Muscle layer of colon (tissue), 2 donors: ENCODE measurements around the gene BRD7.
A peak's percentile ranks its signal among the peaks of the same experiment; 100 is the strongest.

Experiments
- H3K27ac ChIP-seq: one replicate; pipeline ENCODE4 v1.7.0; 2013; ENCODE audit warnings: low read depth, mild to moderate bottlenecking, low read length, moderate library complexity
- H3K27me3 ChIP-seq, 2 donors: one replicate each; pipeline ENCODE4 v1.7.0; 2013; ENCODE audit warnings: low read length in 2 of 2, mild to moderate bottlenecking in 2 of 2; ENCODE audit not compliant: insufficient read depth in 2 of 2, control insufficient read depth in 1 of 2
- H3K36me3 ChIP-seq: one replicate; pipeline ENCODE4 v1.7.0; 2013; ENCODE audit warnings: mild to moderate bottlenecking, low read length; ENCODE audit not compliant: insufficient read depth
- H3K4me1 ChIP-seq: one replicate; pipeline ENCODE4 v1.7.0; 2013; ENCODE audit warnings: mild to moderate bottlenecking, low read length; ENCODE audit not compliant: insufficient read depth
- H3K4me3 ChIP-seq, 2 donors: one replicate each; pipeline ENCODE4 v1.7.0; 2013; ENCODE audit warnings: low read length in 2 of 2, low read depth in 1 of 2, mild to moderate bottlenecking in 1 of 2, moderate library complexity in 1 of 2
- H3K9ac ChIP-seq: one replicate; pipeline ENCODE4 v1.7.0; 2013; ENCODE audit warnings: low read length
- H3K9me3 ChIP-seq: one replicate; pipeline ENCODE4 v1.7.0; 2013; ENCODE audit warnings: mild to moderate bottlenecking, low read length
- donor health status: abdominal sarcoma.
- donor health status: Adenocarcinoma of cecum.

BRD7 gene

DNA sequence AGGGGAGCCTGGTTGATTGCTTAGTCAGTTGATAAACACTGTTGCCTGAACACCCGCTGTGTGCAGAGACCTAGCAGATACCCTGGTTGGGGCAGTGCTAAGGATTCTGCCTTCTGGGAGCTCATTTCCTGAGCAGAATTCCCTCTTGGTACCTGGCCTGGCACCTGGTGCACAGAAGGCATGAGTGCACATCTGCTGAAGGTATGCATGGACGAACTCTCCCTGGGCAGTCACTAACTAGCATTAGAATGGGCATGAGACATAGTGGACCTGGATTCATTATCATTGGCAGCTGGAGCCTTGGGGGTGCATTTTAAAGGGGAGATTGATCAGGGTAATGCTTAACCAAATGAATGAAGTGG, 89.3 kb downstream of the BRD7 start:
- Histone ChIP-seq H3K4me1 (peaks cover 1% of the 10 kb centered on the region), H3K27me3 (no peaks in the 10 kb centered on the region), H3K36me3 (no peaks in the 10 kb centered on the region), H3K9ac (no peak overlapping the region), H3K9me3 (no peaks in the 10 kb centered on the region), H3K4me3 (no peak overlapping the region), H3K27ac (no peak overlapping the region)

DNA sequence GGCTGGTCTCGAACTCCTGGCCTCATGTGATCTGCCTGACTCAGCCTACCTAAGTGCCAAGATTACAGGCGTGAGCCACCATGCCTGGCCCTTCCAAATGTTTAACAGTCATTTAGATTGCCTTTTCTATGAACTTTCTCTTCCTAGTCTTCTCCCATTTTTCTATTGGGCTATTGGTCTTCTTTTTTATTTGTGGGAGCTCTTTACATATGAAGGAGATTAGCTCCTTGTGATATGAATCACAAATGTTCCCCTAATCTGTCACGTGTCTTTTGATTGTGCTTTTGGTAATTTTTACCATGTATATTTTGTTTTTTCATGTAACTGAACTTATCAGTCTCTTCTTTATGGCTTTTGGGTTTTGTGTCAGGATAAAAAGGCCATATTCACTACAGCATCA, 90.5 kb downstream of the BRD7 start:
- Histone ChIP-seq H3K9me3 (no peaks in the 10 kb centered on the region), H3K27ac (no peak overlapping the region), H3K4me1 (no peaks in the 10 kb centered on the region), H3K4me3 (no peak overlapping the region), H3K36me3 (no peaks in the 10 kb centered on the region), H3K27me3 (no peaks in the 10 kb centered on the region), H3K9ac (no peak overlapping the region)

DNA sequence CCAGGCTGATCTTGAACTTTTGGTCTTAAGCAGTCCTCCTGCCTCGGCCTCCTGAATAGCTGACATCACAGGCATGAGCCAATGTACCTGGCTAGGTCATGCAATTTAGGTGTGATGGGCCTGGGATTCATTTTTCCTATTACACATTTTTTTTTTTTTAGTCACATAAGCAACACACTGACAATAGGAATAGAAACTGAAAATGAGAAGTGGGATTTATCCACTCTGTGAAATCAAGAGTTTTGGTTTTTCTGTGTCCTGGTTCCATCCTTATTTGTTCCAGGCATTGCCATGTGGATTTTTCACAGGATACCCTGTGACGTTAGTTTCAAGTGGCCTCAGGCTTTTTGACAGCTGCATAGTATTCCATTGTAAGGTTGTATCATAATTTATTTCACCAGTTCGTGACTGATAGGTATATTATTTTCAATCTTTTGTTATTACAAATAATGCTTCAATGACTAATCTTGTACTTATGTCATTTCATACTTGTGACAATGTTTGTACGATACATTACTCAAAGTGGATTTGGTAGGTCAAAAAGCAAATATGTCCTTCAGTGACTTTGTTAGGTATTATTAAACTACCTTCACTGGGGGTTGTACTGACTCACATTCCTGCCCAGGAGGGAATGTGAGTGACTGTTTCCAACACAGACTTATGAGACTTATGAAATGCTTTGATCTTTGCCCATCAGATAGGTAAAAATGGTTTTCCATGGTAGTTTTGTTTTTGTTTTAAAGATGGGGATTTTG, 91.8 kb downstream of the BRD7 start:
- no peaks in the 10 kb centered on the region for H3K4me1 ChIP-seq

DNA sequence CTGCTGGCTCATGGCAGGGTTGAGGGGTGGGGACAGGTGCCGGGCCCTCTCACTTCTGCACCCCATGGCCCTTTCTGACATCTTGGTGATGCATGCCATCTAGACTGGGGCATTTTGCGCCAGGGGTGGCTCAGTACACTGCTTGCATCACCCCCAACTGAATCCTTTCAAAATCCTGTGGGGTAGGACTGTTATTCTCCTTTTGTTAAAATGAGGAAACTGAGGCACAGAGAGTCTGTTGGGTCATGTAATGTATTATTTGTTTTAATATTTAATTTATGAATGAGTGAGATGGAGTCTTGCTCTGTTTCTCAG, 92.5 kb downstream of the BRD7 start:
- Histone ChIP-seq H3K27ac (no peak overlapping the region), H3K4me1 (no peaks in the 10 kb centered on the region), H3K9ac (no peak overlapping the region)

More for the DNA sequence above, 91.8 kb downstream of the BRD7 start:
- H3K9ac ChIP-seq, result no peak overlapping the region
- H3K9me3 ChIP-seq, result no peaks in the 10 kb centered on the region
- no peak overlapping the region for H3K4me3 ChIP-seq
- H3K27me3 ChIP-seq, result no peaks in the 10 kb centered on the region
- H3K36me3 ChIP-seq, result no peaks in the 10 kb centered on the region
- no peak overlapping the region for H3K27ac ChIP-seq

DNA sequence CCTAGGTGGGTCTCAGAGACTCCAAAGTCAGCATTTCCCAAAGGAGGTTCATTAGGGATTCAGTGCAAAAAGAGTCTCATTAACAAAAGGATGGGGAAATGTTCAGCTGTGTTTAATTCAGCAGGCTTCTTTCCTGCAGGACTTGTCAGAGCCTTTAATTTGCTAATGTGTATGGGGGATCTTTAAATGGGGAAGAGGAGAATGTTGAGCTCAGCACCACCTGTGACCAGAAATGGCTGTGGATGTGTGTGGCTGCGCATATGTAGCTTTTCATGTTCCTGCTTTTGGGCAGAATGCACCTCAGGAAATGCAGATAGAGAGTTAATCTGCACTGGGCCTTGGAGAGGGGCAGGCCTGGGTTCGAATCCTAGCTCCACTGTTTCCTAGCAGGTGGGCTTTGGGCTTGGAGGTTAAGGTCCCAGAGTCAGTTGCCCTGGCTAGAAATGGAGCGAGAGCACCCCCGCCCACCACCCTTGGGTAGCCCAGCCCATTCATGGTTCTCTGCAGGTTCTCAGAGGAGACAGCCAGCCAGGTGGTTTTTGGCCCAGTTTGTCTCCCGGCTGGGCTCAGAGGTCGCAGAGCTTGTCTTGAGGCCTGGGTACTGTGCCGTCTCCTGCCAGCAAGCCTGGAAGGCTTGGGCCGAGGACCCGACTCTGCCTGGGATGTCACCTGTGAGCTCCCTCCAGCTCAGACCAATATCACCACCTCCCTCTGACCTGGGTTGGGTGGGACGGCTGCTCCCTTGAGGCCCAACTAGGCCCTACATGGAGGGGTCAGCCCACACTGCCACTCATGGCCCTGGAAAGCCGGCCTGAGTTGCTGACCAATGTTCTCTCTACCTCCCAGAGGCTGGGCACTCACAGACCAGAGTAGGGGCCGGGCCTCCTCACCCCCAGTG, 93.1 kb downstream of the BRD7 start:
- Histone ChIP-seq H3K9me3 (no peaks in the 10 kb centered on the region), H3K27me3 (no peaks in the 10 kb centered on the region), H3K27ac (no peak overlapping the region), H3K4me1 (no peaks in the 10 kb centered on the region), H3K4me3 (no peak overlapping the region), H3K9ac (no peak overlapping the region), H3K36me3 (no peaks in the 10 kb centered on the region)

More for the DNA sequence above, 92.5 kb downstream of the BRD7 start:
- Histone ChIP-seq H3K27me3 (no peaks in the 10 kb centered on the region), H3K9me3 (no peaks in the 10 kb centered on the region), H3K36me3 (no peaks in the 10 kb centered on the region), H3K4me3 (no peak overlapping the region)

DNA sequence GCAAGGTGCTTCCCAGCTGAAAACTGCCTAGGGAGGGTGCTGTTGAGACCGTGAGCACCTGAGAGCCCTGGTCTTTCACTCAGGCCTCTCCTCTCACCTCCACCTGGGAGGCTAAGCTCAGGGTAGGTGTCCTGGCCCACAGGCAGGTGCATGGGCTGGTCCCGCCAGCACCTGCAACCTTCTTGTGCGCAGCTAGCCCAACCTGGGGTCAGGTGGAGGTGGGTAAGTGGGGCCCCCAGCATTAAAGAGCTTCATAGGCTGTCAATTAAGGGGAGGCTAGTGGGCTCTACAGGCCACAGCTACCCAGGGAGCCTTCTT, 93.7 kb downstream of the BRD7 start:
- Histone ChIP-seq H3K27me3 (no peaks in the 10 kb centered on the region), H3K36me3 (no peaks in the 10 kb centered on the region), H3K27ac (no peak overlapping the region), H3K4me1 (no peaks in the 10 kb centered on the region), H3K9ac (no peak overlapping the region), H3K9me3 (no peaks in the 10 kb centered on the region), H3K4me3 (peak overlapping the region in 1 of 2 donors; percentile 16)

DNA sequence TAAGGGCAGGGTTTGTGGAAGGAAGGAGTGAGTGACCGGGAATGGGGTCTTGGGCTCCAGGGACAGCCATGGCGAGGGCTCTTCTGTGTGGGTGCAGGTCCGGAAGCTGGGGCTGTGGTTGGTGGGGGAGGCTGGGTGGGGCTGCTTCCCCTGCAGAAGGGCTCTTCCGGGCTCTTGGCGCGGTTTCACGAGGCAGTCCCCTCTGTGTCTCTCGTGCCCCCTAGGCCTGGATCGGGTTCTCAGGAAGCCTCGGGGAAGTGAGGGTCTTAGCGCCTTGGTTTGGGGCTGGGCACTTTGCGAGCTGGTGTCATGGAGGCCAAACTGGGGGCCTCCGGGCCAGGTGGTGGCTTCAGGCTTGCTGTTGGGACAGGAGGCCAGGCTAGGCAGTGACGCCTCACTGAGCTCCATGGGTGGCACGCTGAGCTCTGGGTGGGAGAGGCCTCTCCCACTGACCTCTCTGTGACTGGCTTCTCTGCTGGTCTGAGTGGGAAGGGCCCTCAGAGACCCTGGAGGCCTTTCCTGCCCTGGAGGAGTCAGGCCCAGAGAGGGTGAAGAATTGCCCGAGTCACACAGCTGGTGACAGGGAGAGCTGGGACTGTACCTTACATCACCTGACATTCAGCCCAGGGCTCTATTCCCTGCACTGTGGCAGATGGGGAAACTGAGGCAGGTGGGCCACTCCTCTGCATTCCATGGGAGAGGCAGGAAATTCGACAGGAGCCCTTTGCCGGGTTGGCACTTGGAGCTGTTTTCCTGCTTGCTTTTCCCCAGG, 94.3 kb downstream of the BRD7 start:
- Histone ChIP-seq H3K4me1 (no peaks in the 10 kb centered on the region), H3K27ac (no peak overlapping the region), H3K27me3 (no peaks in the 10 kb centered on the region), H3K9ac (no peak overlapping the region), H3K4me3 (peak overlapping the region in 1 of 2 donors; percentile 16), H3K9me3 (no peaks in the 10 kb centered on the region), H3K36me3 (no peaks in the 10 kb centered on the region)

DNA sequence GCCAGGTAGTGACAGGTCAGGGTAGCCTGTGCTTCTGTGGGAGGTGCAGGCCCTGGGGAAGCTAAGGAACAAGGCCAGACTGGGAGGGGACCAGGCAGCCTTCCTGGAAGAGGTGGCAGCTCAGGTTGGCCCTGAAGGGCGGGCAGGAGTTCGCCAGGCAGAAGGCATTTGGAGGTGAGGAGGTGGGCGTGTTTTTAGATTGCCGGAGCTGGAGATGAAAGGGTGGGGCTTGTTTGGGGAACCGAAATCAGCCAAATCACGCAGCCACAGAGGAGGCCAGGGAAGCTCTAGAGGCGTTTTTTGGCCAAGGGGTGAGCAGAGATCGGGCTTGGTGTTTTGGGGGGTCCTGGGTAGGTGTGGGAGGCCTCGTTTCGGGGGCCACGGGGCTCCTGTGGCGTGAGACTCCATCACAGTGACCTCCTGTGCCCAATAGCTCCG, 94.9 kb downstream of the BRD7 start:
- Histone ChIP-seq H3K36me3 (no peaks in the 10 kb centered on the region), H3K9me3 (no peaks in the 10 kb centered on the region), H3K27ac (no peak overlapping the region), H3K27me3 (no peaks in the 10 kb centered on the region), H3K4me3 (no peak overlapping the region), H3K9ac (no peak overlapping the region), H3K4me1 (no peaks in the 10 kb centered on the region)

DNA sequence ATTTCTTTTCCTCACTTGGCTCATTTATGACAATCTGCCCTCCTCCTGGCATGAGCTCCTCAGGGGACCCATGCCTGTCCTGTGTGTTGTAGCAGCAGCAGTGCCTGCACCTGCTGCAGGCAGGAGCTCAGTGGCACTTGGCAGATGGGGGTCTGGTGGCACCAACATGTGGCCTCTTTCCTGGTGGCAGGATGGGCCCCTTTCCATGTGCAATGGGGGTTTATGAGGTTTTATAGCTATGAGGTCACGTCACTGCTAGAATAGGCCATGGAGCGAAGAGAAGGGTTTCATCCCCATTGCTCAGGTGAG, 95.5 kb downstream of the BRD7 start:
- Histone ChIP-seq H3K4me1 (no peaks in the 10 kb centered on the region), H3K36me3 (no peaks in the 10 kb centered on the region), H3K9ac (no peak overlapping the region), H3K27me3 (no peaks in the 10 kb centered on the region), H3K27ac (no peak overlapping the region), H3K4me3 (no peak overlapping the region), H3K9me3 (no peaks in the 10 kb centered on the region)

DNA sequence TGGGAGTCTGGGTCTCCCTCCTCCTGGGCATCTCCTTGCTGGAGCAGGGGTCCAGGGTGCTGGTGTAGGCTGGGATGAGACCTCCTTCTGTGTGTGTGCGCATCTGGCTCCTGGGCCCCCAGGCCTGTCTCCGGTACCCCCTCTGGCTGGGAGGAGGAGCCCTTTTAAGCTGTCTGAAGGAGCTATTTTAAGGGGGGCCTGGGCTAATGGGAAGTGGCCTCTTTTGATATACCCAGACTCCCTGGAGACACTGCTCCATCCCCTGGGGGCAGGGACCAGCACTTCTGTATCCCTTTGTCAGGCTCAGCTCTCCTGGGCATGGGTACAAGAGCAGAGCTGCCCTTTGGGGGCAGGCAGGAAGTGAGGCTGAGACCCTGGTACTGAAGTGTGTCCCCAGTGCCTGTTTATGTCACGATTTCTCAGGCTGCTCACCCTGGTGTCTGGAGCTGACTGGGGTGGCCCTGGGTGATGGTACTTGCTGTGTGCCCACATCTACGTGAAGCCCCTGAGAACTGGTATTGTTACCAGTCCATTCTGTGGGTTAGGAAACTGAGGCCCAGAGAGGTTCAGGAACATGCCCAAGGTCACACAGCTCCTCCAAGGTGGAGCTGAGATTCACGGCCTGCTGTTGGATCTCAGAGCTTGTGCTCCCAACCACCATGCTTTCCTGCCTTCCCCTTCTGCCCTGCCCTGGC, 96.0 kb downstream of the BRD7 start:
- Histone ChIP-seq H3K9me3 (no peaks in the 10 kb centered on the region), H3K36me3 (no peaks in the 10 kb centered on the region), H3K9ac (no peak overlapping the region), H3K27me3 (no peaks in the 10 kb centered on the region), H3K4me3 (no peak overlapping the region), H3K4me1 (no peaks in the 10 kb centered on the region), H3K27ac (no peak overlapping the region)

DNA sequence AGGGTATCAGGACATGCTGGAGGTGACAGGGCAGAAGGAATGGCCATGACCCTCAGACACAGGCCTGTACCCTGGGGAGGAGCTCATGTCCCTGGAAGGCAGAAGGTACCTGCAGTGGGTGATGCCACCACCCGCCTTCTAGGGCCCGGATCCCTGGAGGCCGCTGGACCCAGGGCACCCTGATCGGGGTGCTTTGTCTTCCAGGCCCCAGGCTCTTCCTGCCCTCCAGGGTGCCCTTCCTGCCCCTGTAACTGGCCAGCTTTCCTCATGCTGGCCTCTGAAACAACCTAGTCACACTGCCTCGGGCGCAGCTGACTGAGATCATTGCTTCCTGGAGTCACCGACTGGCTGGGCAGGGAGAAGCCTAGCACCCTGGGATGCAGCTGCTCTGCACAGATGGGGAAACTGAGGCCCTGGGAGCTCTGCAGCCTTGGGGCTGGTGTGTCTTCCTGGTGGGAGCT, 96.6 kb downstream of the BRD7 start:
- no peaks in the 10 kb centered on the region for H3K4me1 ChIP-seq

More for the DNA sequence above, 96.6 kb downstream of the BRD7 start:
- no peak overlapping the region for H3K27ac ChIP-seq
- no peak overlapping the region for H3K9ac ChIP-seq
- H3K27me3 ChIP-seq, result no peaks in the 10 kb centered on the region
- H3K36me3 ChIP-seq, result no peaks in the 10 kb centered on the region
- no peaks in the 10 kb centered on the region for H3K9me3 ChIP-seq
- no peak overlapping the region for H3K4me3 ChIP-seq
